H9 (cell line): ENCODE data around the gene MED15. TPM values are rescaled to one million over a fixed set of nuclear protein-coding genes. Genes with fewer than 3 reads are reported as not detected.

Experiments
- DNase-seq: peaks from one replicate; pipeline ENCODE4 v3.0.0-alpha.2; 2017
- H2AFZ ChIP-seq: one replicate; pipeline ENCODE4 v1.6.1; 2013; ENCODE audit warnings: mild to moderate bottlenecking, low read length, control low read depth, moderate library complexity
- H2AK5ac ChIP-seq: 2 replicates; pipeline ENCODE4 v1.6.1; 2013; ENCODE audit warnings: low read length, control low read depth, mixed read lengths; ENCODE audit not compliant: insufficient read length
- H2BK120ac ChIP-seq: one replicate; pipeline ENCODE4 v1.6.1; 2013; ENCODE audit warnings: low read depth, mild to moderate bottlenecking, low read length, control low read depth, inconsistent platforms; ENCODE audit not compliant: poor library complexity, severe bottlenecking
- H2BK12ac ChIP-seq: 2 replicates; pipeline ENCODE4 v1.6.1; 2013; ENCODE audit warnings: low read length, control low read depth, mixed read lengths, low read depth; ENCODE audit not compliant: insufficient read length
- H2BK15ac ChIP-seq: 2 replicates; pipeline ENCODE4 v1.6.1; 2013; ENCODE audit warnings: low read depth, low read length, control low read depth
- H2BK20ac ChIP-seq: one replicate; pipeline ENCODE4 v1.6.1; 2013; ENCODE audit warnings: low read depth, mild to moderate bottlenecking, low read length, control low read depth, inconsistent platforms; ENCODE audit not compliant: poor library complexity, severe bottlenecking
- H2BK5ac ChIP-seq: 2 replicates; pipeline ENCODE4 v1.6.1; 2013; ENCODE audit warnings: low read length, control low read depth, mixed read lengths; ENCODE audit not compliant: insufficient read length
- H3K14ac ChIP-seq: 2 replicates; pipeline ENCODE4 v1.6.1; 2013; ENCODE audit warnings: low read length, control low read depth; ENCODE audit not compliant: insufficient read depth
- H3K18ac ChIP-seq: 2 replicates; pipeline ENCODE4 v1.6.1; 2013; ENCODE audit warnings: low read depth, mild to moderate bottlenecking, mixed read lengths, low read length, control low read depth; ENCODE audit not compliant: insufficient read length
- H3K23ac ChIP-seq: 2 replicates; pipeline ENCODE4 v1.6.1; 2013; ENCODE audit warnings: low read length, control low read depth, mixed read lengths, low read depth; ENCODE audit not compliant: insufficient read length
- H3K23me2 ChIP-seq: 2 replicates; pipeline ENCODE4 v1.6.1; 2013; ENCODE audit warnings: low read depth, mild to moderate bottlenecking, mixed read lengths, low read length, control low read depth; ENCODE audit not compliant: insufficient read length, poor library complexity, severe bottlenecking
- H3K27ac ChIP-seq: 2 replicates; pipeline ENCODE4 v1.5.1; 2013; ENCODE audit warnings: low read length, control low read depth, mixed read lengths, low read depth; ENCODE audit not compliant: insufficient read length
- H3K27me3 ChIP-seq: 2 replicates; pipeline ENCODE4 v1.6.1; 2013; ENCODE audit warnings: low read length, control low read depth, inconsistent platforms; ENCODE audit not compliant: insufficient read depth
- H3K4ac ChIP-seq: 2 replicates; pipeline ENCODE4 v1.6.1; 2013; ENCODE audit warnings: low read depth, mild to moderate bottlenecking, control low read depth, inconsistent platforms, low read length, moderate library complexity
- H3K4me1 ChIP-seq: 2 replicates; pipeline ENCODE4 v1.6.1; 2013; ENCODE audit warnings: low read length, control low read depth, inconsistent platforms; ENCODE audit not compliant: insufficient read depth
- H3K4me2 ChIP-seq: 2 replicates; pipeline ENCODE4 v1.6.1; 2013; ENCODE audit warnings: low read length, control low read depth, mixed read lengths; ENCODE audit not compliant: insufficient read length, insufficient read depth
- H3K56ac ChIP-seq: 2 replicates; pipeline ENCODE4 v1.6.1; 2013; ENCODE audit warnings: low read depth, mild to moderate bottlenecking, mixed read lengths, low read length, control low read depth; ENCODE audit not compliant: insufficient read length
- H3K79me1 ChIP-seq: 2 replicates; pipeline ENCODE4 v1.6.1; 2013; ENCODE audit warnings: low read depth, mild to moderate bottlenecking, moderate library complexity, low read length, control low read depth, inconsistent platforms; ENCODE audit not compliant: insufficient read depth, poor library complexity, severe bottlenecking
- H3K79me2 ChIP-seq: 2 replicates; pipeline ENCODE4 v1.6.1; 2013; ENCODE audit warnings: low read length, control low read depth, inconsistent platforms; ENCODE audit not compliant: insufficient read depth
- H3K9ac ChIP-seq: 2 replicates; pipeline ENCODE4 v1.6.1; 2013; ENCODE audit warnings: low read length, control low read depth, mixed read lengths; ENCODE audit not compliant: insufficient read length; ENCODE audit errors: extremely low read depth
- H3K9me3 ChIP-seq: one replicate; pipeline ENCODE4 v1.6.1; 2013; ENCODE audit warnings: low read depth, low read length, inconsistent platforms; ENCODE audit not compliant: control insufficient read depth
- H3T11ph ChIP-seq: one replicate; pipeline ENCODE4 v1.6.1; 2013; ENCODE audit warnings: mild to moderate bottlenecking, low read length, control low read depth, inconsistent platforms
- H4K20me1 ChIP-seq: one replicate; pipeline ENCODE4 v1.6.1; 2013; ENCODE audit not compliant: control insufficient read depth, insufficient read length, insufficient read depth
- H4K5ac ChIP-seq: 2 replicates; pipeline ENCODE4 v1.6.1; 2013; ENCODE audit warnings: low read depth, mild to moderate bottlenecking, mixed read lengths, low read length, control low read depth; ENCODE audit not compliant: insufficient read length
- H4K8ac ChIP-seq: replicated peaks from 2 replicates; pipeline ENCODE4 v1.6.1; 2013; ENCODE audit warnings: low read length, control low read depth, mixed read lengths, low read depth; ENCODE audit not compliant: insufficient read length
- H4K91ac ChIP-seq: 2 replicates; pipeline ENCODE4 v1.6.1; 2013; ENCODE audit warnings: low read depth, mild to moderate bottlenecking, moderate library complexity, mixed read lengths, low read length, control low read depth; ENCODE audit not compliant: insufficient read length
- H3K27ac Mint-ChIP-seq, 3 experiments: 2 replicates in 2 of 3; 3 replicates in 1 of 3; pipeline ENCODE4 v1.8.0; 2020 to 2021; ENCODE audit warnings: mixed read lengths in 3 of 3, mild to moderate bottlenecking in 1 of 3, moderate library complexity in 1 of 3
- H3K27me3 Mint-ChIP-seq: 2 replicates; pipeline ENCODE4 v1.8.0; 2021; ENCODE audit warnings: low read depth, mild to moderate bottlenecking, moderate library complexity, mixed read lengths
- H3K36me3 Mint-ChIP-seq, 3 experiments: 2 replicates in 2 of 3; 3 replicates in 1 of 3; pipeline ENCODE4 v1.8.0; 2020 to 2021; ENCODE audit warnings: low read depth in 3 of 3, mixed read lengths in 3 of 3; ENCODE audit not compliant: insufficient read depth in 1 of 3
- H3K4me1 Mint-ChIP-seq, 2 experiments: 2 replicates each; pipeline ENCODE4 v1.8.0; 2020; ENCODE audit warnings: mixed read lengths in 2 of 2
- H3K4me3 Mint-ChIP-seq, 2 experiments: 2 replicates in 1 of 2; 3 replicates in 1 of 2; pipeline ENCODE4 v1.8.0; 2020 to 2021; ENCODE audit warnings: mild to moderate bottlenecking in 2 of 2, mixed read lengths in 2 of 2, moderate library complexity in 1 of 2
- H3K9me3 Mint-ChIP-seq, 2 experiments: 2 replicates in 1 of 2; 3 replicates in 1 of 2; pipeline ENCODE4 v1.8.0; 2020; ENCODE audit warnings: mild to moderate bottlenecking in 2 of 2, mixed read lengths in 2 of 2, moderate library complexity in 1 of 2
- CTCF ChIP-seq: fragments of 200-600 bp; sonication (generic); conservative IDR thresholded peaks from 3 replicates; pipeline ENCODE4 v1.8.0; 2021; ENCODE audit warnings: antibody characterized with exemption, mild to moderate bottlenecking
- WGBS: extraction: QIAGEN DNeasy Blood & Tissue Kit; methylation state at CpG from one replicate; pipeline ENCODE4 v1.1.7; 2013; ENCODE audit warnings: missing lambda C conversion rate, low lambda C conversion rate, mixed read lengths; ENCODE audit not compliant: insufficient read length; ENCODE audit errors: extremely low coverage; 5-methylcytosine and 5-hydroxymethylcytosine counted together
- total RNA-seq: library from RNA; stranded (reverse); gene quantifications from 2 replicates; pipeline ENCODE4 v1.2.1, GENCODE V29; 2021

Gene MED15
- total RNA-seq, 1 experiment from 2014 or later, result 47.4 TPM

GRCh38 chr22:20498913-20499312 lies 8.5 kb upstream of the MED15 start:
- WGBS, result no CpG with 5 or more reads among the region's 3 CpGs
- Histone ChIP-seq H3K27me3 (no peaks in the 10 kb centered on the region; the same call in 1 of the 2 replicates), H3K4me1 (peaks cover 6% of the 10 kb centered on the region), H3K23ac (no peak overlapping the region), H2BK15ac (no peak overlapping the region), H3K79me1 (peaks cover 7% of the 10 kb centered on the region), H2BK20ac (no peak overlapping the region), H3T11ph (no peak overlapping the region), H2AFZ (no peak overlapping the region), H2BK120ac (no peak overlapping the region), H4K91ac (no peak overlapping the region), H3K9me3 (no peaks in the 10 kb centered on the region), H3K18ac (no peak overlapping the region), H4K20me1 (no peaks in the 10 kb centered on the region), H4K5ac (no peak overlapping the region), H4K8ac (no peak overlapping the region), H3K23me2 (peaks cover 18% of the 10 kb centered on the region), H2AK5ac (no peak overlapping the region), H3K4me2 (no peak overlapping the region), H3K14ac (no peak overlapping the region), H3K9ac (no peak overlapping the region), H3K4ac (no peak overlapping the region), H3K79me2 (no peaks in the 10 kb centered on the region), H3K56ac (no peak overlapping the region), H3K27ac (no peak overlapping the region), H2BK5ac (no peak overlapping the region), H2BK12ac (no peak overlapping the region)
- peaks cover 14 to 17% of the 10 kb centered on the region in 2 experiments for H3K4me1 Mint-ChIP-seq
- H3K9me3 Mint-ChIP-seq, result no peaks in the 10 kb centered on the region
- no peak overlapping the region for H3K4me3 Mint-ChIP-seq
- peaks cover 8% of the 10 kb centered on the region for H3K27me3 Mint-ChIP-seq
- DNase-seq, result no peak
- no peak overlapping the region for H3K27ac Mint-ChIP-seq
- no peak for TF ChIP-seq CTCF
- peaks cover 10 to 25% (median 16%) of the 10 kb centered on the region in 3 experiments for H3K36me3 Mint-ChIP-seq
